WTC11 (cell line): ENCODE results near the gene SLC9A2. TPM values are rescaled to one million over a fixed set of nuclear protein-coding genes. Genes with fewer than 3 reads are reported as not detected.

Experiments
- ATAC-seq: fragments of 200-7000 bp; cut with Tn5 transposase; 2 replicates; pipeline ENCODE4 v1.10.0; 2021; ENCODE audit warnings: mild to moderate bottlenecking, moderate library complexity
- CTCF ChIA-PET: fragments of 300-600 bp; sonication (Branson Sonifier 250); formaldehyde crosslinking; loops from one replicate; lab custom pipeline; 2021; ENCODE audit warnings: antibody characterized with exemption; lab: Charles Lee
- POLR2A ChIA-PET: fragments of 350-600 bp; sonication (Branson Sonifier 250); formaldehyde crosslinking; loops from one replicate; lab custom pipeline; 2021; ENCODE audit warnings: antibody characterized with exemption; lab: Charles Lee
- DNase-seq: peaks from one replicate; pipeline ENCODE4 v3.0.0; 2021; ENCODE audit warnings: low spot score
- H3K27ac Mint-ChIP-seq: 2 replicates; pipeline ENCODE4 v1.8.0; 2021; ENCODE audit warnings: mixed read lengths
- H3K27me3 Mint-ChIP-seq: 2 replicates; pipeline ENCODE4 v1.8.0; 2021; ENCODE audit warnings: low read depth, mild to moderate bottlenecking, moderate library complexity, mixed read lengths
- H3K36me3 Mint-ChIP-seq: 2 replicates; pipeline ENCODE4 v1.8.0; 2021; ENCODE audit warnings: mixed read lengths
- H3K4me1 Mint-ChIP-seq: 2 replicates; pipeline ENCODE4 v1.8.0; 2022; ENCODE audit warnings: mixed read lengths
- H3K4me3 Mint-ChIP-seq: 2 replicates; pipeline ENCODE4 v1.8.0; 2021; ENCODE audit warnings: mild to moderate bottlenecking, moderate library complexity, mixed read lengths
- H3K9me3 Mint-ChIP-seq: 2 replicates; pipeline ENCODE4 v1.8.0; 2021; ENCODE audit warnings: mixed read lengths
- AR ChIP-seq: fragments of 250-450 bp; sonication (Bioruptor Pico); IDR thresholded peaks from 2 replicates; pipeline ENCODE4 v1.9.0; 2021; ENCODE audit warnings: mild to moderate bottlenecking
- CBFB ChIP-seq: sonication (generic); formaldehyde crosslinking; IDR thresholded peaks from 2 replicates; pipeline ENCODE4 v1.8.1; 2022; ENCODE audit warnings: mild to moderate bottlenecking, low read depth, missing genetic modification reagents
- CREM ChIP-seq: sonication (generic); formaldehyde crosslinking; IDR thresholded peaks from 2 replicates; pipeline ENCODE4 v1.8.1; 2022; ENCODE audit warnings: mild to moderate bottlenecking, missing genetic modification reagents, moderate library complexity
- ETV6 ChIP-seq: sonication (generic); formaldehyde crosslinking; IDR thresholded peaks from 2 replicates; pipeline ENCODE4 v1.8.1; 2022; ENCODE audit warnings: mild to moderate bottlenecking, missing genetic modification reagents
- FOXJ3 ChIP-seq: sonication (generic); formaldehyde crosslinking; IDR thresholded peaks from 2 replicates; pipeline ENCODE4 v1.9.0; 2021; ENCODE audit warnings: missing genetic modification reagents, mild to moderate bottlenecking, borderline replicate concordance
- HMGXB4 ChIP-seq: sonication (generic); formaldehyde crosslinking; IDR thresholded peaks from 2 replicates; pipeline ENCODE4 v1.8.1; 2023; ENCODE audit warnings: mild to moderate bottlenecking, moderate library complexity, missing genetic modification reagents
- IRF2 ChIP-seq: sonication (generic); formaldehyde crosslinking; IDR thresholded peaks from 2 replicates; pipeline ENCODE4 v1.8.0; 2022; ENCODE audit warnings: low read depth, missing genetic modification reagents, borderline replicate concordance
- MYBL2 ChIP-seq: sonication (generic); formaldehyde crosslinking; IDR thresholded peaks from 2 replicates; pipeline ENCODE4 v1.8.1; 2023; ENCODE audit warnings: mild to moderate bottlenecking, moderate library complexity, missing genetic modification reagents
- RELA ChIP-seq: sonication (generic); formaldehyde crosslinking; IDR thresholded peaks from 2 replicates; pipeline ENCODE4 v1.8.1; 2022; ENCODE audit warnings: missing genetic modification reagents, mild to moderate bottlenecking, borderline replicate concordance
- SP1 ChIP-seq: sonication (generic); formaldehyde crosslinking; conservative IDR thresholded peaks from 2 replicates; pipeline ENCODE4 v1.8.1; 2022; ENCODE audit warnings: missing genetic modification reagents
- ZBTB21 ChIP-seq: sonication (generic); formaldehyde crosslinking; IDR thresholded peaks from 2 replicates; pipeline ENCODE4 v1.8.1; 2023; ENCODE audit warnings: mild to moderate bottlenecking, missing genetic modification reagents, borderline replicate concordance
- ZNF138 ChIP-seq: sonication (generic); formaldehyde crosslinking; conservative IDR thresholded peaks from 2 replicates; pipeline ENCODE4 v1.8.1; 2022; ENCODE audit warnings: mild to moderate bottlenecking, moderate library complexity, missing genetic modification reagents
- ZNF219 ChIP-seq: sonication (generic); formaldehyde crosslinking; IDR thresholded peaks from 2 replicates; pipeline ENCODE4 v1.8.0; 2023; ENCODE audit warnings: missing genetic modification reagents, mild to moderate bottlenecking, borderline replicate concordance
- ZNF232 ChIP-seq: sonication (generic); formaldehyde crosslinking; IDR thresholded peaks from 2 replicates; pipeline ENCODE4 v1.8.0; 2022; ENCODE audit warnings: mild to moderate bottlenecking, missing genetic modification reagents
- ZNF532 ChIP-seq: fragments of 250-450 bp; sonication (Bioruptor Pico); IDR thresholded peaks from 2 replicates; pipeline ENCODE4 v1.9.0; 2021; ENCODE audit warnings: mild to moderate bottlenecking, borderline replicate concordance
- total RNA-seq: library from RNA; stranded (reverse); gene quantifications from 3 replicates; pipeline ENCODE4 v1.2.3, GENCODE V29; 2021
- TF ChIP-seq, protein P1 (sequence below): sonication (generic); formaldehyde crosslinking; IDR thresholded peaks from 2 replicates; pipeline ENCODE4 v1.8.0; 2022; ENCODE audit warnings: mild to moderate bottlenecking, missing genetic modification reagents
- TF ChIP-seq, protein P2 (sequence below): sonication (generic); formaldehyde crosslinking; IDR thresholded peaks from 2 replicates; pipeline ENCODE4 v1.8.0; 2022; ENCODE audit warnings: mild to moderate bottlenecking, missing genetic modification reagents
- TF ChIP-seq, protein P3 (sequence below): sonication (generic); formaldehyde crosslinking; IDR thresholded peaks from 2 replicates; pipeline ENCODE4 v1.8.1; 2022; ENCODE audit warnings: mild to moderate bottlenecking, moderate library complexity, missing genetic modification reagents
- TF ChIP-seq, protein P4 (sequence below): sonication (generic); formaldehyde crosslinking; IDR thresholded peaks from 2 replicates; pipeline ENCODE4 v1.8.1; 2023; ENCODE audit warnings: mild to moderate bottlenecking, missing genetic modification reagents
- TF ChIP-seq, protein P5 (sequence below): fragments of 200-600 bp; IDR thresholded peaks from 2 replicates; pipeline ENCODE4 v1.8.0; 2022; ENCODE audit warnings: antibody characterized with exemption

Gene SLC9A2
- total RNA-seq, 1 experiment from 2014 or later = 0.07 TPM

DNA sequence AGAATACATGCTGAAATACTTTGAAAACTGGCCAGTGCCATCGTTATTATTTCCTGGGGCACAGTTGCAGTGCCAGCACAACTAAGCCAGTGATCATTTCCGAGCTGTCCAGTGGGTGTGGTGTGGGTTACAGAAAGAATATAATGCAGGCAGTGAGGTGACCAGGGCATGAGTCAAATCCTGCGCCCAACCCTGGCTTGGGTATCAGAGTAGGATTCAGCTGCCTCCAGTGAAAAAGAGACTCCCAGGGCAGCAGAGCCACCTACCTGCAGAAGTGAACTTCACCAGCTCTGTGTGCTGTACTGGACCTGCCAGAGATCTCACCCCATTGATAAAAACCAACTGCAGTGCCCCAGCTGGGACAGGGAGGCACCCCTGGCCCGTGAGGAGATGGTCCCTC lies 18.0 kb downstream of the SLC9A2 start (continued):
- TF ChIP-seq, protein P1, sequence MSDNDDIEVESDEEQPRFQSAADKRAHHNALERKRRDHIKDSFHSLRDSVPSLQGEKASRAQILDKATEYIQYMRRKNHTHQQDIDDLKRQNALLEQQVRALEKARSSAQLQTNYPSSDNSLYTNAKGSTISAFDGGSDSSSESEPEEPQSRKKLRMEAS = no peak
- TF ChIP-seq FOXJ3 (CRISPR knock-in tag) (no peak), HMGXB4 (no peak), CREM (CRISPR knock-in tag) (no peak), CBFB (no peak), ETV6 (CRISPR knock-in tag) (no peak)
- TF ChIP-seq, protein P2, sequence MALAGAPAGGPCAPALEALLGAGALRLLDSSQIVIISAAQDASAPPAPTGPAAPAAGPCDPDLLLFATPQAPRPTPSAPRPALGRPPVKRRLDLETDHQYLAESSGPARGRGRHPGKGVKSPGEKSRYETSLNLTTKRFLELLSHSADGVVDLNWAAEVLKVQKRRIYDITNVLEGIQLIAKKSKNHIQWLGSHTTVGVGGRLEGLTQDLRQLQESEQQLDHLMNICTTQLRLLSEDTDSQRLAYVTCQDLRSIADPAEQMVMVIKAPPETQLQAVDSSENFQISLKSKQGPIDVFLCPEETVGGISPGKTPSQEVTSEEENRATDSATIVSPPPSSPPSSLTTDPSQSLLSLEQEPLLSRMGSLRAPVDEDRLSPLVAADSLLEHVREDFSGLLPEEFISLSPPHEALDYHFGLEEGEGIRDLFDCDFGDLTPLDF (CRISPR knock-in tag) = no peak
- TF ChIP-seq, protein P3, sequence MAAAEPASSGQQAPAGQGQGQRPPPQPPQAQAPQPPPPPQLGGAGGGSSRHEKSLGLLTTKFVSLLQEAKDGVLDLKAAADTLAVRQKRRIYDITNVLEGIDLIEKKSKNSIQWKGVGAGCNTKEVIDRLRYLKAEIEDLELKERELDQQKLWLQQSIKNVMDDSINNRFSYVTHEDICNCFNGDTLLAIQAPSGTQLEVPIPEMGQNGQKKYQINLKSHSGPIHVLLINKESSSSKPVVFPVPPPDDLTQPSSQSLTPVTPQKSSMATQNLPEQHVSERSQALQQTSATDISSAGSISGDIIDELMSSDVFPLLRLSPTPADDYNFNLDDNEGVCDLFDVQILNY (CRISPR knock-in tag) = no peak

GRCh38 chr2:102639429-102639828 lies 20.1 kb downstream of the SLC9A2 start:
- CTCF ChIA-PET = interaction anchor here (1.6 kb wide), 1 partner anchor 24 kb away, joined by 4 read pairs; no protein-coding TSS in a partner anchor
- H3K27ac Mint-ChIP-seq = no peak overlapping the region
- no peak for DNase-seq
- H3K4me1 Mint-ChIP-seq = peaks cover 7% of the 10 kb centered on the region
- H3K36me3 Mint-ChIP-seq = no peaks in the 10 kb centered on the region
- no peak for ATAC-seq
- H3K27me3 Mint-ChIP-seq = no peaks in the 10 kb centered on the region
- TF ChIP-seq ZNF219 = no peak
- TF ChIP-seq ZBTB21 = no peak
- no peak for TF ChIP-seq ZNF532 (CRISPR knock-in tag)
- no peak for TF ChIP-seq ZNF232 (CRISPR knock-in tag)
- no peak for TF ChIP-seq ETV6 (CRISPR knock-in tag)
- no peak for TF ChIP-seq SP1 (CRISPR knock-in tag)
- TF ChIP-seq ZNF138 = no peak
- TF ChIP-seq RELA (CRISPR knock-in tag) = no peak
- TF ChIP-seq FOXJ3 (CRISPR knock-in tag) = no peak
- no peak for TF ChIP-seq AR (CRISPR knock-in tag)
- TF ChIP-seq, protein P4, sequence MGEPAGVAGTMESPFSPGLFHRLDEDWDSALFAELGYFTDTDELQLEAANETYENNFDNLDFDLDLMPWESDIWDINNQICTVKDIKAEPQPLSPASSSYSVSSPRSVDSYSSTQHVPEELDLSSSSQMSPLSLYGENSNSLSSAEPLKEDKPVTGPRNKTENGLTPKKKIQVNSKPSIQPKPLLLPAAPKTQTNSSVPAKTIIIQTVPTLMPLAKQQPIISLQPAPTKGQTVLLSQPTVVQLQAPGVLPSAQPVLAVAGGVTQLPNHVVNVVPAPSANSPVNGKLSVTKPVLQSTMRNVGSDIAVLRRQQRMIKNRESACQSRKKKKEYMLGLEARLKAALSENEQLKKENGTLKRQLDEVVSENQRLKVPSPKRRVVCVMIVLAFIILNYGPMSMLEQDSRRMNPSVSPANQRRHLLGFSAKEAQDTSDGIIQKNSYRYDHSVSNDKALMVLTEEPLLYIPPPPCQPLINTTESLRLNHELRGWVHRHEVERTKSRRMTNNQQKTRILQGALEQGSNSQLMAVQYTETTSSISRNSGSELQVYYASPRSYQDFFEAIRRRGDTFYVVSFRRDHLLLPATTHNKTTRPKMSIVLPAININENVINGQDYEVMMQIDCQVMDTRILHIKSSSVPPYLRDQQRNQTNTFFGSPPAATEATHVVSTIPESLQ (CRISPR knock-in tag) = no peak
- TF ChIP-seq, protein P5, sequence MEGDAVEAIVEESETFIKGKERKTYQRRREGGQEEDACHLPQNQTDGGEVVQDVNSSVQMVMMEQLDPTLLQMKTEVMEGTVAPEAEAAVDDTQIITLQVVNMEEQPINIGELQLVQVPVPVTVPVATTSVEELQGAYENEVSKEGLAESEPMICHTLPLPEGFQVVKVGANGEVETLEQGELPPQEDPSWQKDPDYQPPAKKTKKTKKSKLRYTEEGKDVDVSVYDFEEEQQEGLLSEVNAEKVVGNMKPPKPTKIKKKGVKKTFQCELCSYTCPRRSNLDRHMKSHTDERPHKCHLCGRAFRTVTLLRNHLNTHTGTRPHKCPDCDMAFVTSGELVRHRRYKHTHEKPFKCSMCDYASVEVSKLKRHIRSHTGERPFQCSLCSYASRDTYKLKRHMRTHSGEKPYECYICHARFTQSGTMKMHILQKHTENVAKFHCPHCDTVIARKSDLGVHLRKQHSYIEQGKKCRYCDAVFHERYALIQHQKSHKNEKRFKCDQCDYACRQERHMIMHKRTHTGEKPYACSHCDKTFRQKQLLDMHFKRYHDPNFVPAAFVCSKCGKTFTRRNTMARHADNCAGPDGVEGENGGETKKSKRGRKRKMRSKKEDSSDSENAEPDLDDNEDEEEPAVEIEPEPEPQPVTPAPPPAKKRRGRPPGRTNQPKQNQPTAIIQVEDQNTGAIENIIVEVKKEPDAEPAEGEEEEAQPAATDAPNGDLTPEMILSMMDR = no peak
- no peak for TF ChIP-seq MYBL2 (CRISPR knock-in tag)
- TF ChIP-seq IRF2 (CRISPR knock-in tag) = no peak
- TF ChIP-seq, all 79 proteins: peak for 0
- POLR2A ChIA-PET = no interaction called here
- Mint-ChIP-seq H3K4me3 (no peak overlapping the region), H3K9me3 (no peaks in the 10 kb centered on the region)
